Activated CD8-positive, alpha-beta memory T cell treated with anti-CD3 and anti-CD28 coated beads for 36 hours (primary cell): ENCODE data around the gene AGRP. TPM values are rescaled to one million over a fixed set of nuclear protein-coding genes. Genes with fewer than 3 reads are reported as not detected.

Experiments used
- CTCF ChIA-PET: fragments of 350-600 bp; sonication (Branson Sonifier 250); formaldehyde crosslinking; loops from one replicate; lab custom pipeline; 2021; ENCODE audit warnings: antibody characterized with exemption; lab: Charles Lee
- POLR2A ChIA-PET: fragments of 350-600 bp; sonication (Branson Sonifier 250); formaldehyde crosslinking; loops from one replicate; lab custom pipeline; 2021; ENCODE audit warnings: antibody characterized with exemption; lab: Charles Lee
- total RNA-seq, 2 experiments: library from RNA; stranded (reverse); gene quantifications; one replicate each; pipeline ENCODE4 v1.2.3, GENCODE V29; 2021

Gene AGRP
- total RNA-seq, 2 experiments from 2014 or later: 0.25 TPM; not detected in 1

GRCh38 chr16:67441907-67442306 lies 41.4 kb downstream of the AGRP start:
- ChIA-PET CTCF (interaction anchor here (1.9 to 3.6 kb wide), 2 partner anchors 14 to 24 kb away, joined by 6 to 16 read pairs; no protein-coding TSS in a partner anchor), POLR2A (no interaction called here)

GRCh38 chr16:67441271-67441753 lies 42.0 kb downstream of the AGRP start:
- ChIA-PET CTCF (interaction anchor here (1.9 to 3.6 kb wide), 2 partner anchors 13 to 24 kb away, joined by 6 to 16 read pairs; no protein-coding TSS in a partner anchor), POLR2A (no interaction called here)

- POLR2A ChIA-PET: interaction anchor here (0.6 kb wide), 1 partner anchor 220 kb away, joined by 4 read pairs; no protein-coding TSS in a partner anchor
These were observed 44.4 kb downstream of the AGRP start for GRCh38 chr16:67438824-67439393.

GRCh38 chr16:67438098-67438791 lies 45.1 kb downstream of the AGRP start:
- ChIA-PET POLR2A (interaction anchor here (0.6 kb wide), 1 partner anchor 221 kb away, joined by 4 read pairs; no protein-coding TSS in a partner anchor), CTCF (interaction anchor here (1.0 to 3.6 kb wide), 4 partner anchors 9 to 112 kb away, joined by 3 to 16 read pairs (median 4); partner anchors contain the start of genes KCTD19 and LRRC36)

More at GRCh38 chr16:67438824-67439393, 44.4 kb downstream of the AGRP start:
- CTCF ChIA-PET: interaction anchor here (1.3 to 3.6 kb wide), 2 partner anchors 9 to 11 kb away, joined by 4 to 16 read pairs; no protein-coding TSS in a partner anchor

- ChIA-PET POLR2A (no interaction called here), CTCF (interaction anchor here (0.6 to 1.3 kb wide), 4 partner anchors 9 to 111 kb away, joined by 3 to 4 read pairs (median 4); partner anchors contain the start of genes KCTD19 and LRRC36)
These were observed 45.8 kb downstream of the AGRP start for GRCh38 chr16:67437513-67437912.

GRCh38 chr16:67436640-67437193 lies 46.6 kb downstream of the AGRP start:
- POLR2A ChIA-PET: no interaction called here
- CTCF ChIA-PET: interaction anchor here (0.6 kb wide), 1 partner anchor 84 kb away, joined by 3 read pairs; no protein-coding TSS in a partner anchor

- POLR2A ChIA-PET: no interaction called here
These were observed 47.6 kb downstream of the AGRP start for GRCh38 chr16:67435758-67436164.

GRCh38 chr16:67433131-67433719 lies 50.1 kb downstream of the AGRP start:
- CTCF ChIA-PET: interaction anchor here (0.5 to 1.5 kb wide), 2 partner anchors 14 to 118 kb away, joined by 3 read pairs; no protein-coding TSS in a partner anchor
- POLR2A ChIA-PET: no interaction called here

More at GRCh38 chr16:67435758-67436164, 47.6 kb downstream of the AGRP start:
- CTCF ChIA-PET: interaction anchor here (0.5 to 1.4 kb wide), 5 partner anchors 10 to 135 kb away, joined by 3 to 7 read pairs (median 3); no protein-coding TSS in a partner anchor

Other genes with a start within 250 kb of the AGRP start
- gene FHOD1, start 236.1 kb downstream of the AGRP start, total RNA-seq: 100 to 1,000 TPM; 113 to 118 TPM
- 1 to 10 TPM; 6.7 to 7.8 TPM for gene SLC9A5, start 234.6 kb downstream of the AGRP start, total RNA-seq
- gene PLEKHG4, start 204.0 kb downstream of the AGRP start, total RNA-seq: 10 to 100 TPM; 25.8 to 26.1 TPM
- gene KCTD19, start 156.8 kb downstream of the AGRP start, total RNA-seq: 1 to 10 TPM; 1.4 to 1.5 TPM
- gene LRRC36, start 156.7 kb downstream of the AGRP start, total RNA-seq: 1 to 10 TPM in 1 of 2 experiments, under 1 TPM in 1; 0.55 to 1.1 TPM
- gene TPPP3, start 90.0 kb downstream of the AGRP start, total RNA-seq: not detected
- 1 to 10 TPM; 1.0 to 1.1 TPM for gene ZDHHC1, start 67.1 kb downstream of the AGRP start, total RNA-seq
- gene HSD11B2, start 52.4 kb downstream of the AGRP start, total RNA-seq: 1 to 10 TPM; 1.3 to 1.9 TPM
- gene ATP6V0D1, start 2.4 kb downstream of the AGRP start, total RNA-seq: 10 to 100 TPM; 42.2 to 45.0 TPM
- 10 to 100 TPM; 23.4 to 30.9 TPM for gene RIPOR1, start 45.3 kb upstream of the AGRP start, total RNA-seq
- 10 to 100 TPM; 54.2 to 55.1 TPM for gene CTCF, start 79.0 kb upstream of the AGRP start, total RNA-seq
- 100 to 1,000 TPM; 124 to 130 TPM for gene CARMIL2, start 161.6 kb upstream of the AGRP start, total RNA-seq
- 10 to 100 TPM; 75.8 to 78.5 TPM for gene ACD, start 176.7 kb upstream of the AGRP start, total RNA-seq
- 10 to 100 TPM; 17.4 to 18.3 TPM for gene PARD6A, start 177.4 kb upstream of the AGRP start, total RNA-seq
- 10 to 100 TPM; 15.0 to 17.0 TPM for gene ENKD1, start 183.2 kb upstream of the AGRP start, total RNA-seq
- 1 to 10 TPM; 1.7 to 2.0 TPM for gene C16orf86, start 183.3 kb upstream of the AGRP start, total RNA-seq
- gene GFOD2, start 235.8 kb upstream of the AGRP start, total RNA-seq: 10 to 100 TPM; 19.1 to 22.9 TPM